IMR-90 (cell line): ENCODE results near the gene COL4A3. TPM values are rescaled to one million over a fixed set of nuclear protein-coding genes. Genes with fewer than 3 reads are reported as not detected.

ENCODE experiments used
- ATAC-seq: fragments of 200-7000 bp; cut with Tn5 transposase; 2 replicates; pipeline ENCODE4 v1.9.1; 2020; ENCODE audit warnings: low read depth, mild to moderate bottlenecking, moderate library complexity
- BruUV-seq: library from RNA; stranded (reverse); fragments of 400-500 nt; replicated peaks from 2 replicates; lab custom pipeline; 2021; lab: Mats Ljungman, UMichigan
- CTCF ChIA-PET: fragments of 300-600 bp; formaldehyde crosslinking; extraction: SDS; loops from one replicate; lab custom pipeline; 2021; ENCODE audit warnings: antibody characterized with exemption; lab: Yijun Ruan, JAX
- POLR2A ChIA-PET: fragments of 300-600 bp; sonication (Branson Sonifier 250); formaldehyde crosslinking; loops from one replicate; lab custom pipeline; 2022; ENCODE audit warnings: antibody characterized with exemption; ENCODE audit not compliant: unreplicated experiment; lab: Charles Lee
- DNase-seq: peaks from one replicate; pipeline ENCODE4 v3.0.0; 2013
- H2AFZ ChIP-seq: replicated peaks from 2 replicates; pipeline ENCODE3; 2013; ENCODE audit warnings: low read length, mild to moderate bottlenecking; ENCODE audit not compliant: poor library complexity
- H2AK5ac ChIP-seq: 2 replicates; pipeline ENCODE4 v1.6.1; 2013; ENCODE audit warnings: low read depth, low read length, inconsistent platforms
- H2AK9ac ChIP-seq: replicated peaks from 2 replicates; pipeline ENCODE3; 2013; ENCODE audit warnings: mild to moderate bottlenecking, low read depth, low read length, moderate library complexity; ENCODE audit not compliant: poor library complexity
- H2BK120ac ChIP-seq: 2 replicates; pipeline ENCODE4 v1.6.1; 2013; ENCODE audit warnings: low read depth, low read length, inconsistent platforms
- H2BK15ac ChIP-seq: 3 replicates; pipeline ENCODE4 v1.6.1; 2013; ENCODE audit warnings: low read depth, low read length, inconsistent platforms
- H2BK20ac ChIP-seq: 2 replicates; pipeline ENCODE4 v1.6.1; 2013; ENCODE audit warnings: low read depth, mild to moderate bottlenecking, inconsistent platforms, low read length, moderate library complexity
- H2BK5ac ChIP-seq: 2 replicates; pipeline ENCODE4 v1.6.1; 2013; ENCODE audit warnings: mild to moderate bottlenecking, low read depth, low read length, inconsistent platforms; ENCODE audit not compliant: poor library complexity, severe bottlenecking
- H3K14ac ChIP-seq: replicated peaks from 2 replicates; pipeline ENCODE4 v1.6.1; 2013; ENCODE audit warnings: low read depth, low read length, inconsistent platforms
- H3K18ac ChIP-seq: 2 replicates; pipeline ENCODE4 v1.6.1; 2013; ENCODE audit warnings: low read depth, low read length, control low read depth
- H3K23ac ChIP-seq: 2 replicates; pipeline ENCODE4 v1.6.1; 2013; ENCODE audit warnings: low read depth, low read length, inconsistent platforms
- H3K27ac ChIP-seq: 2 replicates; pipeline ENCODE4 v1.5.1; 2013; ENCODE audit warnings: mild to moderate bottlenecking, control low read depth, low read length; ENCODE audit not compliant: insufficient read depth
- H3K27me3 ChIP-seq: 2 replicates; pipeline ENCODE4 v1.6.1; 2013; ENCODE audit warnings: low read length; ENCODE audit not compliant: control insufficient read depth, insufficient read depth
- H3K36me3 ChIP-seq: 2 replicates; pipeline ENCODE4 v1.6.1; 2013; ENCODE audit warnings: low read length, mixed read lengths; ENCODE audit not compliant: control insufficient read depth, insufficient read depth
- H3K4ac ChIP-seq: 2 replicates; pipeline ENCODE4 v1.6.1; 2013; ENCODE audit warnings: low read depth, low read length, inconsistent platforms
- H3K4me1 ChIP-seq: 2 replicates; pipeline ENCODE4 v1.6.1; 2013; ENCODE audit warnings: low read length, mixed read lengths; ENCODE audit not compliant: control insufficient read depth, insufficient read depth
- H3K4me2 ChIP-seq: 2 replicates; pipeline ENCODE4 v1.6.1; 2013; ENCODE audit warnings: low read depth, mild to moderate bottlenecking, control low read depth, low read length, moderate library complexity
- H3K4me3 ChIP-seq: 2 replicates; pipeline ENCODE4 v1.5.1; 2013; ENCODE audit warnings: low read depth, mild to moderate bottlenecking, control low read depth, low read length, moderate library complexity; ENCODE audit not compliant: insufficient read depth
- H3K56ac ChIP-seq: 2 replicates; pipeline ENCODE4 v1.6.1; 2013; ENCODE audit warnings: low read length, inconsistent platforms; ENCODE audit not compliant: insufficient read depth; ENCODE audit errors: extremely low read depth
- H3K79me1 ChIP-seq, 2 experiments: 2 replicates each; pipeline ENCODE4 v1.6.1; 2013; ENCODE audit warnings: low read length in 2 of 2, inconsistent platforms in 1 of 2, low read depth in 1 of 2
- H3K9ac ChIP-seq: 2 replicates; pipeline ENCODE4 v1.6.1; 2013; ENCODE audit warnings: low read depth, low read length, control low read depth
- H3K9me1 ChIP-seq: 2 replicates; pipeline ENCODE4 v1.6.1; 2013; ENCODE audit warnings: low read length, inconsistent platforms; ENCODE audit not compliant: insufficient read depth
- H3K9me3 ChIP-seq: 2 replicates; pipeline ENCODE4 v1.6.1; 2013; ENCODE audit warnings: low read length; ENCODE audit not compliant: control insufficient read depth, insufficient read depth
- H4K20me1 ChIP-seq: 2 replicates; pipeline ENCODE4 v1.6.1; 2013; ENCODE audit warnings: low read length, inconsistent platforms; ENCODE audit not compliant: insufficient read depth
- H4K5ac ChIP-seq: 2 replicates; pipeline ENCODE4 v1.6.1; 2013; ENCODE audit warnings: mild to moderate bottlenecking, low read depth, low read length, control low read depth
- H4K8ac ChIP-seq, 2 experiments: 2 replicates each; pipeline ENCODE4 v1.6.1; 2013; ENCODE audit warnings: low read depth in 2 of 2, low read length in 2 of 2, control low read depth in 1 of 2, inconsistent platforms in 1 of 2
- H4K91ac ChIP-seq: 2 replicates; pipeline ENCODE4 v1.6.1; 2013; ENCODE audit warnings: low read depth, low read length, inconsistent platforms; ENCODE audit not compliant: insufficient read depth
- CTCF ChIP-seq: conservative IDR thresholded peaks from 2 replicates; pipeline ENCODE4 v1.5.1; 2012; ENCODE audit warnings: mild to moderate bottlenecking, low read depth, low read length, improper control_type of control experiment
- RAD21 ChIP-seq: IDR thresholded peaks from 2 replicates; pipeline ENCODE4 v1.6.1; 2012; ENCODE audit warnings: low read length, improper control_type of control experiment
- WGBS, 2 experiments: methylation state at CpG; one replicate each; pipeline versions ENCODE4 v1.1.5 to v1.1.7; 2013; ENCODE audit warnings: missing lambda C conversion rate in 2 of 2; ENCODE audit not compliant: insufficient read length in 1 of 2; ENCODE audit errors: extremely low coverage in 2 of 2; 5-methylcytosine and 5-hydroxymethylcytosine counted together
- dilution Hi-C: fragments of 300-500 bp; cut with HindIII; formaldehyde crosslinking; loops from one replicate; pipeline ENCODE4 v1.14.3; 2018; ENCODE audit warnings: low sequenced_read_pairs; ENCODE audit not compliant: unreplicated experiment
- in situ Hi-C: fragments of 300-500 bp; cut with MboI; formaldehyde crosslinking; loops from 3 replicates; pipeline ENCODE4 v1.14.3; 2019; ENCODE audit warnings: low sequenced_read_pairs, inconsistent platforms, mixed read lengths
- intact Hi-C: fragments of 100-400 bp; cut with micrococcal nuclease; formaldehyde crosslinking; loops from 2 replicates; pipeline ENCODE4 v1.10.0; 2022
- polyA plus RNA-seq, 3 experiments: library from polyadenylated mRNA; depleted of rRNA; stranded (reverse); fragments of >200 nt; gene quantifications; 2 replicates each; pipeline ENCODE4 v1.2.3, GENCODE V29; 2012; ENCODE audit warnings: low replicate concordance in 1 of 3
- total RNA-seq: library from RNA; depleted of rRNA; stranded (reverse); fragments of >200 nt; gene quantifications from 2 replicates; pipeline ENCODE4 v1.2.3, GENCODE V29; 2012

COL4A3 gene
- total and polyA plus RNA-seq, 2 of the 4 experiments (the other 2 are of a cell fraction), result not detected

GRCh38 chr2:227185615-227186232, 21.3 kb downstream of the COL4A3 start:
- Histone ChIP-seq H2AK5ac (no peak overlapping the region), H4K20me1 (no peaks in the 10 kb centered on the region), H3K56ac (no peak overlapping the region), H4K5ac (no peak overlapping the region), H2BK15ac (no peak overlapping the region), H3K9me1 (no peaks in the 10 kb centered on the region), H3K4me2 (no peak overlapping the region), H3K14ac (no peak overlapping the region), H2BK120ac (no peak overlapping the region), H4K91ac (no peak overlapping the region), H2BK20ac (no peak overlapping the region), H3K18ac (no peak overlapping the region), H3K4me1 (no peaks in the 10 kb centered on the region), H3K9me3 (no peaks in the 10 kb centered on the region), H4K8ac (no peak overlapping the region), H3K4me3 (no peak overlapping the region), H3K4ac (no peak overlapping the region), H3K23ac (no peak overlapping the region), H2AK9ac (no peak overlapping the region), H3K79me1 (no peaks in the 10 kb centered on the region), H2AFZ (no peak overlapping the region), H2BK5ac (no peak overlapping the region), H3K27me3 (no peaks in the 10 kb centered on the region), H3K36me3 (no peaks in the 10 kb centered on the region), H3K9ac (no peak overlapping the region), H3K27ac (no peak overlapping the region)
- WGBS, 2 experiments, result no CpG with 5 or more reads among the region's 6 CpGs
- in situ Hi-C loops, result no loop called here
- intact Hi-C loops, result no loop called here
- ChIA-PET POLR2A (no interaction called here), CTCF (no interaction called here)
- ATAC-seq (no peak), DNase-seq (no peak)
- BruUV-seq, result no TSS peak
- TF ChIP-seq RAD21 (no peak), CTCF (no peak)
- dilution Hi-C loops, result no loop called here
